OCI-LY3 (cell line): Measurements from ENCODE around the gene B4GALT4.

Source experiments
- H2AFZ ChIP-seq: fragments of 200-600, 300-600 bp; shearing (Covaris generic); 2 replicates; pipeline ENCODE4 v1.6.0; 2014; ENCODE audit warnings: antibody characterized with exemption, low read depth, low read length
- H3K27ac ChIP-seq: fragments of 200-600, 300-600 bp; sonication (generic); 2 replicates; pipeline ENCODE4 v1.5.1; 2014; ENCODE audit warnings: mild to moderate bottlenecking, low read length, moderate library complexity, mixed read lengths
- H3K27me3 ChIP-seq: fragments of 200-600, 300-600 bp; sonication (generic); 2 replicates; pipeline ENCODE4 v1.6.1; 2014; ENCODE audit warnings: low read depth, low read length, mixed read lengths
- H3K36me3 ChIP-seq: fragments of 200-600, 300-600 bp; sonication (generic); replicated peaks from 2 replicates; pipeline ENCODE3; 2014; ENCODE audit warnings: low read depth, low read length, mixed read lengths
- H3K4me1 ChIP-seq: fragments of 300-600, 200-600 bp; sonication (generic); 2 replicates; pipeline ENCODE4 v1.6.1; 2014; ENCODE audit warnings: low read length, mixed read lengths
- H3K4me2 ChIP-seq: fragments of 200-600, 300-600 bp; sonication (generic); 2 replicates; pipeline ENCODE4 v1.6.1; 2014; ENCODE audit warnings: low read length, mixed read lengths
- H3K4me3 ChIP-seq: fragments of 300-600, 200-600 bp; sonication (generic); 2 replicates; pipeline ENCODE4 v1.5.1; 2014; ENCODE audit warnings: antibody characterized with exemption, mild to moderate bottlenecking, low read length, moderate library complexity
- H3K79me2 ChIP-seq: fragments of 300-600, 200-600 bp; shearing (Covaris generic); 2 replicates; pipeline ENCODE4 v1.6.1; 2014; ENCODE audit warnings: mild to moderate bottlenecking, low read length, mixed read lengths
- H3K9ac ChIP-seq: fragments of 300-600, 200-600 bp; shearing (Covaris generic); 2 replicates; pipeline ENCODE4 v1.6.0; 2014; ENCODE audit warnings: mild to moderate bottlenecking, low read length, moderate library complexity
- H3K9me3 ChIP-seq: fragments of 200-600, 300-600 bp; shearing (Covaris generic); 2 replicates; pipeline ENCODE4 v1.6.1; 2014; ENCODE audit warnings: low read length, mixed read lengths; ENCODE audit not compliant: insufficient read depth
- H4K20me1 ChIP-seq: fragments of 200-600, 300-600 bp; sonication (generic); 2 replicates; pipeline ENCODE4 v1.6.1; 2016; ENCODE audit warnings: low read length, mixed read lengths; ENCODE audit not compliant: insufficient read depth
- CTCF ChIP-seq: fragments of 200-600, 300-600 bp; sonication (generic); IDR thresholded peaks from 2 replicates; pipeline ENCODE4 v1.5.1; 2014; ENCODE audit warnings: antibody characterized with exemption, low read length, low read depth
- EZH2phosphoT487 ChIP-seq: fragments of 200-600 bp; shearing (Covaris generic); IDR thresholded peaks from 2 replicates; pipeline ENCODE4 v1.6.1; 2018; ENCODE audit warnings: antibody characterized with exemption, mixed run types, low read depth

The B4GALT4 gene

GRCh38 chr3:119187266-119187665 is 53.4 kb downstream of the B4GALT4 start:
- Histone ChIP-seq H3K27ac (no peak overlapping the region), H3K27me3 (no peaks in the 10 kb centered on the region)

GRCh38 chr3:119184796-119185570 is 55.7 kb downstream of the B4GALT4 start:
- H3K4me1 ChIP-seq, result no peaks in the 10 kb centered on the region
- H3K4me3 ChIP-seq, result no peak overlapping the region
- H3K79me2 ChIP-seq, result no peaks in the 10 kb centered on the region
- TF ChIP-seq CTCF (no peak), EZH2phosphoT487 (no peak)
- H3K36me3 ChIP-seq, result no peaks in the 10 kb centered on the region
- no peak overlapping the region for H3K4me2 ChIP-seq
- no peaks in the 10 kb centered on the region for H4K20me1 ChIP-seq
- H3K9ac ChIP-seq, result no peak overlapping the region
- no peak overlapping the region for H2AFZ ChIP-seq
- no peak overlapping the region for H3K27ac ChIP-seq
- H3K9me3 ChIP-seq, result no peaks in the 10 kb centered on the region
- H3K27me3 ChIP-seq, result no peaks in the 10 kb centered on the region

More at GRCh38 chr3:119187266-119187665, 53.4 kb downstream of the B4GALT4 start:
- Histone ChIP-seq H3K79me2 (no peaks in the 10 kb centered on the region), H3K4me2 (no peak overlapping the region), H3K4me3 (no peak overlapping the region), H3K4me1 (no peaks in the 10 kb centered on the region), H4K20me1 (no peaks in the 10 kb centered on the region), H3K36me3 (no peaks in the 10 kb centered on the region), H2AFZ (no peak overlapping the region), H3K9ac (no peak overlapping the region), H3K9me3 (no peaks in the 10 kb centered on the region)
- TF ChIP-seq EZH2phosphoT487 (no peak), CTCF (no peak)

GRCh38 chr3:119184111-119184510 is 56.6 kb downstream of the B4GALT4 start:
- no peak overlapping the region for H3K4me3 ChIP-seq
- TF ChIP-seq CTCF (no peak), EZH2phosphoT487 (no peak)
- no peak overlapping the region for H3K9ac ChIP-seq
- H3K27me3 ChIP-seq, result no peaks in the 10 kb centered on the region
- H3K79me2 ChIP-seq, result no peaks in the 10 kb centered on the region
- no peak overlapping the region for H3K4me2 ChIP-seq
- no peaks in the 10 kb centered on the region for H3K36me3 ChIP-seq
- H3K27ac ChIP-seq, result no peak overlapping the region
- no peak overlapping the region for H2AFZ ChIP-seq
- H3K9me3 ChIP-seq, result no peaks in the 10 kb centered on the region
- H4K20me1 ChIP-seq, result no peaks in the 10 kb centered on the region
- H3K4me1 ChIP-seq, result no peaks in the 10 kb centered on the region

GRCh38 chr3:119181765-119182164 is 58.9 kb downstream of the B4GALT4 start:
- Histone ChIP-seq H3K27ac (no peak overlapping the region), H4K20me1 (no peaks in the 10 kb centered on the region), H3K9ac (no peak overlapping the region), H3K9me3 (no peaks in the 10 kb centered on the region), H3K27me3 (peaks cover 15% of the 10 kb centered on the region), H2AFZ (no peak overlapping the region), H3K4me3 (no peak overlapping the region), H3K4me1 (no peaks in the 10 kb centered on the region), H3K4me2 (no peak overlapping the region), H3K79me2 (no peaks in the 10 kb centered on the region), H3K36me3 (no peaks in the 10 kb centered on the region)
- TF ChIP-seq CTCF (no peak), EZH2phosphoT487 (no peak)
